ENCODE measurements around the gene CRYBG1.

GRCh38 chr6:106448000-106448426 lies 87.5 kb downstream of the CRYBG1 start:
- no peak for TF ChIP-seq POLR2AphosphoS5 (IDR thresholded peaks at IDR 0.05; ENCODE audit: low read depth, low read length)
- TF ChIP-seq, protein P1, sequence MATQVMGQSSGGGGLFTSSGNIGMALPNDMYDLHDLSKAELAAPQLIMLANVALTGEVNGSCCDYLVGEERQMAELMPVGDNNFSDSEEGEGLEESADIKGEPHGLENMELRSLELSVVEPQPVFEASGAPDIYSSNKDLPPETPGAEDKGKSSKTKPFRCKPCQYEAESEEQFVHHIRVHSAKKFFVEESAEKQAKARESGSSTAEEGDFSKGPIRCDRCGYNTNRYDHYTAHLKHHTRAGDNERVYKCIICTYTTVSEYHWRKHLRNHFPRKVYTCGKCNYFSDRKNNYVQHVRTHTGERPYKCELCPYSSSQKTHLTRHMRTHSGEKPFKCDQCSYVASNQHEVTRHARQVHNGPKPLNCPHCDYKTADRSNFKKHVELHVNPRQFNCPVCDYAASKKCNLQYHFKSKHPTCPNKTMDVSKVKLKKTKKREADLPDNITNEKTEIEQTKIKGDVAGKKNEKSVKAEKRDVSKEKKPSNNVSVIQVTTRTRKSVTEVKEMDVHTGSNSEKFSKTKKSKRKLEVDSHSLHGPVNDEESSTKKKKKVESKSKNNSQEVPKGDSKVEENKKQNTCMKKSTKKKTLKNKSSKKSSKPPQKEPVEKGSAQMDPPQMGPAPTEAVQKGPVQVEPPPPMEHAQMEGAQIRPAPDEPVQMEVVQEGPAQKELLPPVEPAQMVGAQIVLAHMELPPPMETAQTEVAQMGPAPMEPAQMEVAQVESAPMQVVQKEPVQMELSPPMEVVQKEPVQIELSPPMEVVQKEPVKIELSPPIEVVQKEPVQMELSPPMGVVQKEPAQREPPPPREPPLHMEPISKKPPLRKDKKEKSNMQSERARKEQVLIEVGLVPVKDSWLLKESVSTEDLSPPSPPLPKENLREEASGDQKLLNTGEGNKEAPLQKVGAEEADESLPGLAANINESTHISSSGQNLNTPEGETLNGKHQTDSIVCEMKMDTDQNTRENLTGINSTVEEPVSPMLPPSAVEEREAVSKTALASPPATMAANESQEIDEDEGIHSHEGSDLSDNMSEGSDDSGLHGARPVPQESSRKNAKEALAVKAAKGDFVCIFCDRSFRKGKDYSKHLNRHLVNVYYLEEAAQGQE (IDR thresholded peaks at IDR 0.05; ENCODE audit: insufficient read depth in 1 of 2, low read depth in 2 of 2, low read length in 2 of 2) = no peak
- no peak for TF ChIP-seq SIN3A (IDR thresholded peaks at IDR 0.05; ENCODE audit: borderline replicate concordance, insufficient read depth, low read length)
- TF ChIP-seq TAF1 (IDR thresholded peaks at IDR 0.05; ENCODE audit: borderline replicate concordance, insufficient read depth, low read length) = no peak
- no peak for TF ChIP-seq FOXP2 (optimal IDR thresholded peaks at IDR 0.05; ENCODE audit: borderline replicate concordance, extremely low read depth, extremely low read length, insufficient read depth)
